Measurements from ENCODE around the gene RERE. TPM values are rescaled to one million over a fixed set of nuclear protein-coding genes. Genes with fewer than 3 reads are reported as not detected.

Gene RERE
- total RNA-seq, 2 donors from 2014 or later: 74.5 to 128 TPM

DNA sequence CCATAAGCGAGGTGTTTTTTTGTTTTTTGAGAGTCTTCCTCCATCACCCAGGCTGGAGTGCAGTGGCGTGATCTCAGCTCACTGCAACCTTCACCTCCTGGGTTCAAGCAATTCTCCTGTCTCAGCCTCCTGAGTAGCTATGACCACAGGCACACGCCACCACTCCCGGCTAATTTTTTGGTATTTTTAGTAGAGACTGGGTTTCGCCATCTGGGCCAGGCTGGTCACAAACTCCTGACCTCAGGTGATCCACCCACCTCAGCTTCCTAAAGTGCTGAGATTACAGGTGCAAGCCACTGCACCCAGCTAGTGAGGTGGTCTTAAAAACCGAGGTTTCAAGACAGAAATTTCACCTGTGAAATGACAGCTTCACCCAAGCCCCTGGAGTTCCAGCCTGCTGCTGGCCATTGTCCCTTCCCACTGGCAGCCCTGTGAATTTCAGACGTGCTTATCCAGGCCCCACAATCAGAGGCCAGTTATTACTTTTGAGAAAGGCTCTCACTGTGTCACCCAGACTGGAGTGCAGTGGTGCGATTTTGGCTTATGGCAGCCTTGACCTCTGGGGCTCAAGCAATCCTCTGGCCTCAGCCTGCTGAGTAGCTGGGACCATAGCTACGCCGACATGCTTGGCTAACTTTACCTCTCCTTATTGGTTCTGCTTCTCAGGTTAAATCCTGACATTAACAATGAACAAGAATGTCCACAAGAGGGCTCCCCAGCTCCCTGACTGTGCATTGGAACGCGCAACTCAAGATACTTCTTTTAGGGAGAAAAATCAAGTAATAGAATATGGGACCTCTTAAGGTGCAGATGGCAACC is 41.7 kb upstream of the RERE start:
- Histone ChIP-seq H3K27ac (peak overlapping the region in 2 of 4 donors; percentile 30 to 48), H3K27me3 (no peaks in the 10 kb centered on the region), H3K4me3 (no peak overlapping the region), H3K36me3 (replicated peaks in 1 of 2; ENCODE audit: insufficient read depth in 1 of 2, low read depth in 2 of 2) (peaks cover 14 to 37% of the 10 kb centered on the region in 2 donors), H3K9me3 (no peaks in the 10 kb centered on the region), H3K4me1 (peaks cover 26% of the 10 kb centered on the region)
- intact Hi-C loops (cut with DNase I): no loop called here
- DNase-seq: peak; percentile 49 to 61 (median 56)
- WGBS, 2 donors: 63 to 67% methylated on average over 12 of the region's 12 CpGs
- ATAC-seq: peak; percentile 74
- no peak for TF ChIP-seq POLR2A (IDR thresholded peaks at IDR 0.05)
- TF ChIP-seq, protein P1, sequence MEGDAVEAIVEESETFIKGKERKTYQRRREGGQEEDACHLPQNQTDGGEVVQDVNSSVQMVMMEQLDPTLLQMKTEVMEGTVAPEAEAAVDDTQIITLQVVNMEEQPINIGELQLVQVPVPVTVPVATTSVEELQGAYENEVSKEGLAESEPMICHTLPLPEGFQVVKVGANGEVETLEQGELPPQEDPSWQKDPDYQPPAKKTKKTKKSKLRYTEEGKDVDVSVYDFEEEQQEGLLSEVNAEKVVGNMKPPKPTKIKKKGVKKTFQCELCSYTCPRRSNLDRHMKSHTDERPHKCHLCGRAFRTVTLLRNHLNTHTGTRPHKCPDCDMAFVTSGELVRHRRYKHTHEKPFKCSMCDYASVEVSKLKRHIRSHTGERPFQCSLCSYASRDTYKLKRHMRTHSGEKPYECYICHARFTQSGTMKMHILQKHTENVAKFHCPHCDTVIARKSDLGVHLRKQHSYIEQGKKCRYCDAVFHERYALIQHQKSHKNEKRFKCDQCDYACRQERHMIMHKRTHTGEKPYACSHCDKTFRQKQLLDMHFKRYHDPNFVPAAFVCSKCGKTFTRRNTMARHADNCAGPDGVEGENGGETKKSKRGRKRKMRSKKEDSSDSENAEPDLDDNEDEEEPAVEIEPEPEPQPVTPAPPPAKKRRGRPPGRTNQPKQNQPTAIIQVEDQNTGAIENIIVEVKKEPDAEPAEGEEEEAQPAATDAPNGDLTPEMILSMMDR (IDR thresholded peaks at IDR 0.05): peak; percentile 38 to 66 (median 62)

GRCh38 chr1:8858112-8858668 is 40.8 kb upstream of the RERE start:
- Histone ChIP-seq H3K27ac (peak overlapping the region in 3 of 4 donors; percentile 4 to 49 (median 48)), H3K4me1 (peaks cover 26% of the 10 kb centered on the region), H3K9me3 (no peaks in the 10 kb centered on the region), H3K4me3 (no peak overlapping the region), H3K36me3 (replicated peaks in 1 of 2; ENCODE audit: insufficient read depth in 1 of 2, low read depth in 2 of 2) (peaks cover 5 to 27% of the 10 kb centered on the region in 2 donors), H3K27me3 (no peaks in the 10 kb centered on the region)
- intact Hi-C loops (cut with DNase I): no loop called here
- 6 to 10% methylated on average over 2 of the region's 2 CpGs for WGBS, 2 donors
- TF ChIP-seq, protein P1 (IDR thresholded peaks at IDR 0.05): no peak
- TF ChIP-seq POLR2A (IDR thresholded peaks at IDR 0.05): no peak
- peak; percentile 52 for ATAC-seq
- DNase-seq: peak in 1 of 4 donors; percentile 29

- Histone ChIP-seq H3K9me3 (no peaks in the 10 kb centered on the region), H3K36me3 (replicated peaks in 1 of 2; ENCODE audit: insufficient read depth in 1 of 2, low read depth in 2 of 2) (peaks cover 0 to 16% of the 10 kb centered on the region in 2 donors), H3K4me3 (no peak overlapping the region), H3K27me3 (no peaks in the 10 kb centered on the region), H3K27ac (peak overlapping the region in 3 of 4 donors; percentile 4 to 49 (median 48)), H3K4me1 (peaks cover 26% of the 10 kb centered on the region)
- ATAC-seq (peak; percentile 18), DNase-seq (peak in 1 of 4 donors; percentile 53)
- TF ChIP-seq, protein P1 (IDR thresholded peaks at IDR 0.05): no peak
- no peak for TF ChIP-seq POLR2A (IDR thresholded peaks at IDR 0.05)
- WGBS, 2 donors: 67 to 76% methylated on average over 12 to 14 of the region's 14 CpGs
- intact Hi-C loops (cut with DNase I): no loop called here
Observed at GRCh38 chr1:8856689-8857412, 39.4 kb upstream of the RERE start.

DNA sequence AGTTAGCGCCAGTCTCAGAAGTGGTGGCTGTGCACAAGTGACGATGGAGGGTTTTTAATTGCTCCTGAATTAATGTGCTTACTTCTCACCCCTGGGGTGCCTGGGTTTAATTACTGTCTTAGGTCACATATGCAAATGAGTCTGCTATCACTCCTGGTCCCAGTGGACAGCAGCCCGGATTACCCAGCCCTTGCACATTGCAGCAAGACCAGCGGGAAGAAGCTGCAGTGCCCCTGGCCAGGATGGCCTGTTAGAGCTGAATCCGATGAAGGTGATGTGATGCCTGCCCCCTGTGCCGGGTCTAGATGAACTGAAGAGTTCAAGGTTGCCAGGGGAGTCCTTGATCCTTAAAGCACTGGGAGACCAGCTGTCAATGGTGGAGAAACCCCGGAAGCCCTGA is 36.8 kb upstream of the RERE start:
- ATAC-seq (no peak), DNase-seq (no peak)
- TF ChIP-seq, protein P1 (IDR thresholded peaks at IDR 0.05): no peak
- no peak for TF ChIP-seq POLR2A (IDR thresholded peaks at IDR 0.05)
- Histone ChIP-seq H3K9me3 (no peaks in the 10 kb centered on the region), H3K4me1 (peaks cover 25% of the 10 kb centered on the region), H3K27ac (no peak overlapping the region), H3K36me3 (replicated peaks in 1 of 2; ENCODE audit: insufficient read depth in 1 of 2, low read depth in 2 of 2) (peaks cover 0 to 1% of the 10 kb centered on the region in 2 donors), H3K4me3 (no peak overlapping the region), H3K27me3 (no peaks in the 10 kb centered on the region)
- intact Hi-C loops (cut with DNase I): no loop called here
- WGBS, 2 donors: 84 to 88% methylated on average over 5 to 7 of the region's 7 CpGs

Measured in body of pancreas (tissue), 4 donors.